Cardiac muscle cell (in vitro differentiated cells and primary cell): Measurements from ENCODE around the gene NCBP3. TPM values are rescaled to one million over a fixed set of nuclear protein-coding genes. Genes with fewer than 3 reads are reported as not detected.

Experiments used
- DNase-seq, 2 donors: peaks; one replicate each; pipeline versions ENCODE4 v3.0.0 to v3.0.0-alpha.2; 2010 to 2017; ENCODE audit warnings: low read depth in 1 of 2, low spot score in 1 of 2
- H3K27ac ChIP-seq: fragments of 200-600 bp; sonication (generic); 2 replicates; pipeline ENCODE4 v1.5.1; 2016
- H3K27me3 ChIP-seq: fragments of 200-600 bp; sonication (generic); 2 replicates; pipeline ENCODE4 v1.6.0; 2016; ENCODE audit warnings: control low read depth
- H3K36me3 ChIP-seq: fragments of 200-600 bp; sonication (generic); 2 replicates; pipeline ENCODE4 v1.5.1; 2016; ENCODE audit warnings: control low read depth
- H3K4me1 ChIP-seq: fragments of 200-600 bp; sonication (generic); 2 replicates; pipeline ENCODE4 v1.8.1; 2017; ENCODE audit warnings: low read depth, mild to moderate bottlenecking, mixed run types
- H3K4me3 ChIP-seq: fragments of 200-600 bp; sonication (generic); 2 replicates; pipeline ENCODE4 v1.5.1; 2016; ENCODE audit warnings: mild to moderate bottlenecking
- H3K9me3 ChIP-seq: fragments of 200-600 bp; sonication (generic); 2 replicates; pipeline ENCODE4 v1.5.1; 2017; ENCODE audit warnings: low read depth, mild to moderate bottlenecking, control low read depth
- CTCF ChIP-seq: IDR thresholded peaks from 2 replicates; pipeline ENCODE4 v1.5.1; 2012; ENCODE audit warnings: low read depth, mild to moderate bottlenecking, low read length
- polyA plus RNA-seq: library from polyadenylated mRNA; unstranded; fragments of >200 nt; fragmentation: Nextera tagmentation; extraction: Ambion mirVana; gene quantifications from 2 replicates; pipeline ENCODE4 v1.2.1, GENCODE V29; 2016
- total RNA-seq: library from RNA; depleted of rRNA; stranded (reverse); fragments of >200 nt; gene quantifications from 2 replicates; pipeline ENCODE4 v1.2.3, GENCODE V29; 2016

Gene NCBP3
- total and polyA plus RNA-seq, 2 experiments from 2014 or later: 27.0 to 32.2 TPM

GRCh38 chr17:3768341-3768740, 77.7 kb downstream of the NCBP3 start:
- DNase-seq: no peak
- Histone ChIP-seq H3K27me3 (no peaks in the 10 kb centered on the region), H3K27ac (no peak overlapping the region), H3K4me1 (no peaks in the 10 kb centered on the region), H3K4me3 (no peak overlapping the region), H3K9me3 (no peaks in the 10 kb centered on the region), H3K36me3 (no peaks in the 10 kb centered on the region)
- no peak for TF ChIP-seq CTCF

DNA sequence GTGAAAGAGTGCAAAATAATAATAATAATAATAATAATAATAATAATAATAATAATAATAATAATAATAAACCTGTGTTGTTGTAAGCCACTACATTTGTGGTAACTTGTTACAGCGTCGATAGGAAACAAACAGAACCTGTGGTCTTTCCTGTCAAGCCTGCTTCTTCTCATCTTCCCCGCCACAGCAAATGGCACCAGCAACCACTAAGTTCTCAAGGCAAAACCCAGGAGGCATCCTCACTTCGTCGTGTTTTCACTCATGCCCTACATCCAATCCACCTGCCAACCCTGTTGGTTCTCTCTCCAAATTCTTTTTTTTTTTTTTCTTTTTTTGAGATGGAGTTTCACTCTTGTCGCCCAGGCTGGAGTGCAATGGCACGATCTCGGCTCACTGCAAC, 79.3 kb downstream of the NCBP3 start:
- Histone ChIP-seq H3K4me1 (no peaks in the 10 kb centered on the region), H3K27me3 (no peaks in the 10 kb centered on the region), H3K36me3 (no peaks in the 10 kb centered on the region), H3K27ac (no peak overlapping the region), H3K4me3 (no peak overlapping the region), H3K9me3 (no peaks in the 10 kb centered on the region)
- TF ChIP-seq CTCF: no peak
- DNase-seq: no peak

- Histone ChIP-seq H3K4me3 (no peak overlapping the region), H3K36me3 (no peaks in the 10 kb centered on the region), H3K27me3 (no peaks in the 10 kb centered on the region), H3K27ac (no peak overlapping the region), H3K4me1 (no peaks in the 10 kb centered on the region), H3K9me3 (no peaks in the 10 kb centered on the region)
- TF ChIP-seq CTCF: no peak
- no peak for DNase-seq
Measured at GRCh38 chr17:3765981-3766380, 80.1 kb downstream of the NCBP3 start.

GRCh38 chr17:3763777-3764170, 82.3 kb downstream of the NCBP3 start:
- no peak overlapping the region for H3K4me3 ChIP-seq

DNA sequence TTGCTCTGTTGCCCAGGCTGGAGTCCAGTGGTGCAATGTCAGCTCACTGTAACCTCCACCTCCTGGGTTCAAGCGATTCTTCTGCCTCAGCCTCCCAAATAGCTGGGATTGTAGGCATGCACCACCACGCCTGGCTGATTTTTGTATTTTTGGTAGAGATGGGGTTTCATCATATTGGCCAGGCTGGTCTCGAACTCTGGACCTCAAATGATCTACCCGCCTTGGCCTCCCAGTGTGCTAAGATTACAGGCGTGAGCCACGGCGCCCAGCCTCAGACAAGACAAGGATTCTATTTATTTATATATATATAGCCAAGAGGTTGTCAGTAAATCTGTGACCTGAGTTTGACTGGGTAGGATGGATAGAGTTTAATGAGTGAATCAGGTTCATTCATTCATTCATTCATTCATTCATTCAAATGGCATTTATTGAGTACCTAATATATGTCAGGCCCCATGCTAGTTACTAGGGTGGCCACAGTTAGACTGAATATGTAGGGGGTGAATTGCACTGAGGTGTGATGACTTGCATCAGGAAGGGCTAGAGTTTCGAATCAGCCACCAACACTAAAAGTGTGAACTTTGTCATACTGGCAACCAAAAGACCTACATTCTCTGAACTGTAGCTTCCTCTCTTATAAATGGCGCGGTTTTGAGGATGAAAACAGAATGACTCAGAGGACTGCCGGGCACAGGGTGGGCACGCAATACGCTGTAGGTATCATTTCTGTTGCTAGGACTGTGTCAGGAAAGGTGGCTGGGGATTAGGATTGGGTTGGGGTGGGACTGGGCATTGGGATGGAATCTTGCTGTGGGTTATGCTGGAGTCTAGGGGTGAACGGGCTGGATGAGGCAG, 82.9 kb downstream of the NCBP3 start:
- no peaks in the 10 kb centered on the region for H3K36me3 ChIP-seq
- TF ChIP-seq CTCF: no peak
- no peak for DNase-seq

More at GRCh38 chr17:3763777-3764170, 82.3 kb downstream of the NCBP3 start:
- Histone ChIP-seq H3K9me3 (no peaks in the 10 kb centered on the region), H3K27ac (no peak overlapping the region), H3K36me3 (no peaks in the 10 kb centered on the region), H3K4me1 (no peaks in the 10 kb centered on the region), H3K27me3 (no peaks in the 10 kb centered on the region)
- DNase-seq: no peak
- TF ChIP-seq CTCF: no peak

More for the DNA sequence above, 82.9 kb downstream of the NCBP3 start:
- Histone ChIP-seq H3K4me1 (no peaks in the 10 kb centered on the region), H3K27me3 (no peaks in the 10 kb centered on the region), H3K27ac (no peak overlapping the region), H3K4me3 (no peak overlapping the region), H3K9me3 (no peaks in the 10 kb centered on the region)
